ENCODE data around the gene LRRC49.

- TF ChIP-seq CTCF (IDR thresholded peaks at IDR 0.05; ENCODE audit: extremely low read depth in 1 of 2, insufficient read depth in 1 of 2, low read depth in 1 of 2, low read length in 2 of 2) (no peak), POLR2AphosphoS5 (IDR thresholded peaks at IDR 0.05; ENCODE audit: insufficient read depth, low read depth, low read length) (no peak), POLR2A (IDR thresholded peaks at IDR 0.05; ENCODE audit: low read depth, low read length) (no peak), MAX (IDR thresholded peaks at IDR 0.05; ENCODE audit: insufficient read depth, insufficient read length) (no peak), JUN (IDR thresholded peaks at IDR 0.05; ENCODE audit: borderline replicate concordance, insufficient read depth, insufficient read length, low read depth) (no peak), EZH2 (IDR thresholded peaks at IDR 0.05; ENCODE audit: borderline replicate concordance, low read depth, low read length, severe bottlenecking) (no peak), GATA2 (IDR thresholded peaks at IDR 0.05; ENCODE audit: insufficient read depth, insufficient read length, low read depth, low read length) (no peak), MYC (IDR thresholded peaks at IDR 0.05; ENCODE audit: low read depth, low read length) (no peak)
Observed at GRCh38 chr15:70916531-70916930, 23.9 kb downstream of the LRRC49 start.
